DOHH2 (cell line): ENCODE data around the gene CDKN2B-AS1.

Experiments used
- H3F3A ChIP-seq: fragments of 200-600 bp; sonication (generic), shearing (Covaris generic); 2 replicates; pipeline ENCODE4 v1.6.0; 2016; ENCODE audit warnings: antibody characterized with exemption, mild to moderate bottlenecking; ENCODE audit not compliant: control insufficient read depth, insufficient read depth
- H3K27ac ChIP-seq: fragments of 200-600 bp; sonication (generic); 2 replicates; pipeline ENCODE4 v1.5.1; 2014; ENCODE audit warnings: low read depth, mild to moderate bottlenecking, low read length, moderate library complexity
- H3K27me3 ChIP-seq: fragments of 200-600 bp; sonication (generic); 2 replicates; pipeline ENCODE4 v1.6.1; 2014; ENCODE audit warnings: mild to moderate bottlenecking, low read length, mixed read lengths; ENCODE audit not compliant: control insufficient read depth
- H3K36me3 ChIP-seq: fragments of 200-600 bp; sonication (generic); 2 replicates; pipeline ENCODE4 v1.6.1; 2014; ENCODE audit warnings: mild to moderate bottlenecking, low read length, moderate library complexity, mixed read lengths; ENCODE audit not compliant: control insufficient read depth
- H3K4me1 ChIP-seq: fragments of 200-600 bp; sonication (generic); 2 replicates; pipeline ENCODE4 v1.6.1; 2014; ENCODE audit warnings: mild to moderate bottlenecking, low read length, mixed read lengths; ENCODE audit not compliant: control insufficient read depth
- H3K4me2 ChIP-seq: fragments of 200-600 bp; sonication (generic); 2 replicates; pipeline ENCODE4 v1.6.0; 2014; ENCODE audit warnings: mild to moderate bottlenecking, low read length, moderate library complexity
- H3K4me3 ChIP-seq: fragments of 200-600 bp; sonication (generic); 2 replicates; pipeline ENCODE4 v1.5.1; 2014; ENCODE audit warnings: mild to moderate bottlenecking, low read length, mixed read lengths
- H3K79me2 ChIP-seq: fragments of 200-600 bp; sonication (generic); 2 replicates; pipeline ENCODE4 v1.6.1; 2014; ENCODE audit warnings: mild to moderate bottlenecking, low read length, mixed read lengths; ENCODE audit not compliant: control insufficient read depth
- H3K9me2 ChIP-seq: fragments of 200-600 bp; sonication (generic); replicated peaks from 2 replicates; pipeline ENCODE4 v1.6.1; 2014; ENCODE audit warnings: mild to moderate bottlenecking, low read length, mixed read lengths; ENCODE audit not compliant: control insufficient read depth
- H3K9me3 ChIP-seq: fragments of 200-600 bp; sonication (generic); 2 replicates; pipeline ENCODE4 v1.6.1; 2014; ENCODE audit warnings: antibody characterized with exemption, low read length, mixed read lengths; ENCODE audit not compliant: control insufficient read depth, insufficient read depth
- H4K20me1 ChIP-seq: fragments of 200-600 bp; sonication (generic); 2 replicates; pipeline ENCODE4 v1.6.0; 2014; ENCODE audit warnings: low read depth, mild to moderate bottlenecking, antibody characterized with exemption, low read length, moderate library complexity; ENCODE audit not compliant: control insufficient read depth, insufficient read depth
- CTCF ChIP-seq: fragments of 200-600 bp; sonication (generic); IDR thresholded peaks from one replicate; pipeline ENCODE4 v1.5.1; 2014; ENCODE audit warnings: antibody characterized with exemption, mild to moderate bottlenecking, low read depth, low read length; ENCODE audit not compliant: poor library complexity, severe bottlenecking
- EZH2phosphoT487 ChIP-seq: fragments of 200-600 bp; sonication (generic); IDR thresholded peaks from 2 replicates; pipeline ENCODE4 v1.6.1; 2017; ENCODE audit warnings: borderline replicate concordance, mild to moderate bottlenecking, antibody characterized with exemption, low read length, moderate library complexity, mixed read lengths

CDKN2B-AS1 gene

GRCh38 chr9:21997480-21997879, 2.9 kb downstream of the CDKN2B-AS1 start:
- H3K79me2 ChIP-seq: no peaks in the 10 kb centered on the region
- H3K27me3 ChIP-seq: no peaks in the 10 kb centered on the region

GRCh38 chr9:21998026-21998425, 3.4 kb downstream of the CDKN2B-AS1 start:
- Histone ChIP-seq H3F3A (no peaks in the 10 kb centered on the region), H3K27ac (no peak overlapping the region), H3K4me3 (no peak overlapping the region), H3K27me3 (no peaks in the 10 kb centered on the region), H3K4me1 (no peaks in the 10 kb centered on the region), H3K36me3 (no peaks in the 10 kb centered on the region), H3K79me2 (no peaks in the 10 kb centered on the region), H4K20me1 (no peaks in the 10 kb centered on the region), H3K4me2 (no peak overlapping the region), H3K9me2 (no peaks in the 10 kb centered on the region), H3K9me3 (no peaks in the 10 kb centered on the region)
- no peak for TF ChIP-seq CTCF
- TF ChIP-seq EZH2phosphoT487: no peak

More at GRCh38 chr9:21997480-21997879, 2.9 kb downstream of the CDKN2B-AS1 start:
- TF ChIP-seq CTCF (no peak), EZH2phosphoT487 (no peak)
- no peaks in the 10 kb centered on the region for H3K9me2 ChIP-seq
- no peaks in the 10 kb centered on the region for H4K20me1 ChIP-seq
- H3K4me1 ChIP-seq: no peaks in the 10 kb centered on the region
- no peaks in the 10 kb centered on the region for H3F3A ChIP-seq
- no peak overlapping the region for H3K4me2 ChIP-seq
- H3K9me3 ChIP-seq: no peaks in the 10 kb centered on the region
- H3K27ac ChIP-seq: no peak overlapping the region
- H3K4me3 ChIP-seq: no peak overlapping the region
- no peaks in the 10 kb centered on the region for H3K36me3 ChIP-seq

DNA sequence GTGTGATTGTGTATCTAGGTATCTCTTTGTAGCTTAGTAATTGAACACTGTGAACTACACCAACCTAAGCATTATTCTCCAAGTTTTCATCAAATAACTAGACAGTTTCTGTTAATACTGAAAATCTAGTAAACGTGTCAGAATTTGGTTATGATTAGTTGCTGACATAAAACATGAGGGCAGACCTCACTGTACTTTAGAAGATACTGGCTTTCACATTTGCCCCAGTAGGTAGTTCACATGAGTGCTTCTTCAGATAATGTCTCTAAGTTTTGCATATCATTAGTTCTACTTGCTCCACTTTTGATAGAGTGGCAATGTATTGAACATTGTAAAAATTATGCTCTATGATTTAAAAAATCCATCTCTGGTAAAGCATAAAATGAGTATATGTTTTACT, 7.4 kb downstream of the CDKN2B-AS1 start:
- H3K4me3 ChIP-seq: no peak overlapping the region

More for the DNA sequence above, 7.4 kb downstream of the CDKN2B-AS1 start:
- H3K9me3 ChIP-seq: no peaks in the 10 kb centered on the region
- no peaks in the 10 kb centered on the region for H4K20me1 ChIP-seq
- H3K4me1 ChIP-seq: no peaks in the 10 kb centered on the region
- H3F3A ChIP-seq: no peaks in the 10 kb centered on the region
- no peaks in the 10 kb centered on the region for H3K36me3 ChIP-seq
- TF ChIP-seq CTCF (no peak), EZH2phosphoT487 (no peak)
- H3K79me2 ChIP-seq: no peaks in the 10 kb centered on the region
- no peaks in the 10 kb centered on the region for H3K9me2 ChIP-seq
- no peaks in the 10 kb centered on the region for H3K27me3 ChIP-seq
- no peak overlapping the region for H3K27ac ChIP-seq
- H3K4me2 ChIP-seq: no peak overlapping the region
